MV-4-11 (cell line): Measurements from ENCODE around the gene TNKS1BP1.
A peak's percentile ranks its signal among the peaks of the same experiment; 100 is the strongest.
"Not testable (repeated sequence)": the region's sequence is repeated elsewhere in the genome, so short reads cannot be mapped to it uniquely, and the experiment has no call there.

Experiments
- DNase-seq: peaks from one replicate; lab custom pipeline; 2025; lab: John Stamatoyannopoulos, UW

TNKS1BP1 gene

DNA sequence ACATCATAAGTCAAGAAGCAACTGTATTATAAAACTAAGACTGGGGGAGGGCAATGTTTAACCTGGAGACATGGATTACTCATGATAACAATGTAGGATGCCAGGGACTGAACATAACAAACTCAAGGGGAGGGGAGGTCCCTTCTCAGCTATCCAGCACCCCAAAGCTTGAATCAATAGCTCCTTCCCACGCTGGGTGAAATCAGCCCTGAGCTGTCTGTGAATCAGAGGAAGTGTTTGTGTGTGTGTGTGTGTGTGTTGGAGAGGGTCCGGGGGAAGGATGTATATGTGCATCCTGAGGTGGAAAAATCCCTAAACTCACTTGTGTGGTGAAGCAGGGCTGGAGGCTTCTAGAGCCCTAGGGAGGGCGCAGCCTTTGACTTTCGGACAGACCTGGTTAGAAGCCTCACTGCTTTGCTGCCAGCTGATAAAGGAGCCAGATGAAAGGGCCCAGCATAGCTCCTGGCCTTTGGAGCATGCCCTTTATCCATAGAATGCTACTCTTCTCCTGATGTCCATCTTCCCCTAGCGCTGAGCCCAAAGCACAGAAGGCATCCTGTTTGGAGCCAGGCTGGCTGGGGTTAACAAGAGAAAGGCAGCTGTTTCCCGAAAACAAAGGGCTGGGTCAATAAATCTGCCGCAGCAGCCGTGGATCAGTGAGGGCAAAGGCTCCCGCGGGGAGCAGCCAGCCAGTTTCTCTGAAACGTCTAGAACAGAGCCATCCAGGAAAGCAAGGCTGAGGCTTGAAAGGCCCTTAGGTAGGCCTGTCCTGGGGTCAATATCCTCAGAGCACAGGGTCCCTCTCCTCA lies 35.8 kb downstream of the TNKS1BP1 start:
- no peak for DNase-seq

DNA sequence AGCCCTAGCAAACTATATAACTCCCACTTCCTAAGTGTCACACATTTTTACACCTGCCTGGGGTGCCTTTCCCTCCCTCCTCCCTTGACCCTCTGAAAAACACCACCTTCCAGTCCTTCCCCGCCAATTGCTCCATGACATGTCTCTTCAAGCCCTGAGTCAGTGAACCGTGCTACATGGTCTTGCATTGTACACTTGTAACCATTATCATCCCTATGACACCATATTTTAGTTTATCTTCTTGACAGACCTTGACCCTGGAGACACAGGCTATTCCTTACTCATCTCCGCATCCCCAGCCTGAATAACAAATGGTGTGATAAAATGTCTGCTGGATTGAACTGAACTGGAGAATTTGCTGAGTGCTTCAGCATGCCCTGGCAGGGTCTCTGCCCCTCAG lies 36.9 kb downstream of the TNKS1BP1 start:
- DNase-seq = no peak

DNA sequence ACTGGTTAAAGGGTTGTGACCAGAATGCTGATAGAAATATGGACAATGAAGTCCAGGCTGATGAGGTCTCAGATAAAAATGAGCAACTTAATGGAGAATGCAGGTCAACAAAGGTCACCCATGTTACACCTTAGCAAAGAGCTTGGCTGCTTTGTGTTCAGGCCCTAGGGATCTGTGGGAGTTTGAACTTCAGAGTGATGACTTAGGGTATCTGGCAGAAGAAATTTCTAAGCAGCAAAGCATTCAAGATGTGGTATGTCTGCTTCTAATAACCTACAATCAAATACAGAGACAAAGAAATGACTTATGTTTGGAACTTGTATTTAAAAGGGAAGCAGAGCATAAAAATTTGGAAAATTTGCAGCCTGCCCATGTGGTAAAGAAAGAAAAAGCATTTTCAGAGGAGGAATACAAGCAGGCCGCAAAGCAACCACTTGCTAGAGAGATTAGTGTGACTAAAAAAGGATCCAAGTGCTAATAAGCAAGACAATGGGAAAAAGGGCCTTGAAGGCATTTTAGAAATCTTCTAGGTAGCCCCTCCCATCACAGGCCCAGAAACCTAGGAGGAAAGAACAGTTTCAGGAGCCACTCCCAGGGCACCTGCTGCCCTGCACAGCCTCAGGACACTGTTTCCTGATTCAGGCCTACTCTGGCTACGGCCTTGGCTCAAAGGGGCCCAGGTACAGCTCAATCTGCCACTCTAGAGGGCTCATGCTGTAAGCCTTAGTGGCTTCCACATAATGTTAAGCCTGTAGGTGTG lies 41.3 kb downstream of the TNKS1BP1 start:
- DNase-seq = no peak

DNA sequence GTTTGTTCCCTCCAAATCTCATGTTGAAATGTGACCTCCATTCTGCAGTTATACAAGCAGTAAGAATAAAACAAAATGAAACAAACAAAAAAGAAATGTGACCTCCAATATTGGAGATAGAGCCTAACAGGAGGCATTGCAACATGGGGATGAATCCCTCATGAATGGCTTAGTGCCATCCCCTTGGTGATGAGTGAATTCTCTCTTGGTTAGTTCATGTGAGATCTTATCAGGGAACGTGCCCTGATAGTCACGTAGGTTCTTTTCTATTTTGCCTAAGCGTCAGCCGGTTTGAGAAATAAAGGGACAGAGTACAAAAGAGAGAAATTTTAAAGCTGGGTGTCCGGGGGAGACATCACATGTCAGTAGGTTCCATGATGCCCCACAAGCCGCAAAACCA lies 43.2 kb downstream of the TNKS1BP1 start:
- DNase-seq = not testable (repeated sequence)

DNA sequence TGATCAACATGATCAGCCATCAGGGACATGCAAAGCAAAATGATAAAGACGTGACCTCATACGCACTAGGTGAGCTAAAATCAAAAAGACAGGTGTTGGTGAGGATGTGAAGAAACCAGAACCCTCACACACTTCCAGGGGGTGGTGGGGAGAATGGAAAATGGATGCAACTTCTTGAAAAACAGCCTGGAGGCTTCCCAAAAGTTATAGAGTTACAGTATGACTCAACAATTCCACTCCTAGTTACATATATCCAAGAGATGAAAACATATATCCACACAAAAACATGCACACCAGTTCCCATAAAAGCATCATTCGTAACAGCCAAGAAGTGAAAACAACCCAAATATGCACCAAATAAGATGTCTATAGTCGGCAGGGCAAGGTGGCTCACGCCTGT lies 45.6 kb downstream of the TNKS1BP1 start:
- no peak for DNase-seq

DNA sequence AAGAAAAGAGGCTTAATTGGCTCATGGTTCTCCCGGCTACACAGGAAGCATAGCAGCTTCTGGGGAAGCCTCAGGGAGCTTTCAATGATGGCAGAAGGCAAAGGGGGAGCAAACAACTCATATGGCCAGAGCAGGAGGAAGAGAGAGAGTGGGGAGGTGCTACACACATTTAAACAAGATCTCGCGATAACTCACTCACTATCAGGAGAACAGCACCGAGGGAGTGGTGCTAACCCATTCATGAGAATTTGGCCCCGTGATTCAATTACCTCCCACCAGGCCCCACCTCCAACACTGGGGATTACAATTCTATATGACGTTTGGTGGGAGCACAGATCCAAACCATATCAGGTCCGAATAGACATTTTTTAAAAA lies 46.0 kb downstream of the TNKS1BP1 start:
- no peak for DNase-seq

DNA sequence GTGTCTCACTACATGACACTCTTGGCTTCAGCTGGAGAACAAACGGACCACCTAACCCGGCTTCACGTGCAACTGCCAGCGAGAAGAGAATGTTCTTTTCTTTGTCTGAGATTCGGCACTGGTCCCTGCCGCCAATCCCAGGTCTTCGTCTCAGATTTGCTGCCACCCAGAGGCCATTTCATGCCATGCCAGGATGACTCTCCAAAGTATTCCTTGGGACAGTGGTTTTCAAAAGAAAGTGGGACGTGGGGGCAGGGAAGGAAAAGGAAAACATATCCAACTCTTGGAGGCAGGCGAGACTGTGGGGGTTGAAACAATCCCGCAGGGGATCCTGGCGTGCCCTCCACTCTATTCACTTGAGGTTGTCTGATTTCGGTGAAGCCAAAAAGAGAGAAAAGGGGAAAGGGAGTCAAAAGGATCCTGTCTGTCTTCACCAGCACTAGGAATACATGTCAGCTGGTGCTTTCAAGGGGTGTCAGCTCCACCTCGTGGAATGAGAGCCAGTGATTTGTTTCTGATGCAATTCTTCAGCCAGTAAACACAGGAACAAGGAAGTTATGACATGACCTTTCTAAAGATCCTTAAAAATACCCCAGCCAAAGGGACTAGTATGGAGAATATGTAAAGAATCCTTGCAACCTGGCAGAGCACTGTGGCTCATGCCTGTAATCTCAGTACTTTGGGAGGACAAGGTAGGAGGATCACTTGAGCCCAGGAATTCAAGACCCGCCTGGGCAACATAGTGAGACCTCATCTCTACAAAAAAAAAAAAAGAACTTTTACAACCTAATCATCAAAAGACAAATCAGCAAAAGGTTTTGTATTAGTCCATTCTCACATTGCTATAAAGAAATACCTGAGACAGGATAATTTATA lies 46.7 kb downstream of the TNKS1BP1 start:
- DNase-seq = peak; percentile 7

DNA sequence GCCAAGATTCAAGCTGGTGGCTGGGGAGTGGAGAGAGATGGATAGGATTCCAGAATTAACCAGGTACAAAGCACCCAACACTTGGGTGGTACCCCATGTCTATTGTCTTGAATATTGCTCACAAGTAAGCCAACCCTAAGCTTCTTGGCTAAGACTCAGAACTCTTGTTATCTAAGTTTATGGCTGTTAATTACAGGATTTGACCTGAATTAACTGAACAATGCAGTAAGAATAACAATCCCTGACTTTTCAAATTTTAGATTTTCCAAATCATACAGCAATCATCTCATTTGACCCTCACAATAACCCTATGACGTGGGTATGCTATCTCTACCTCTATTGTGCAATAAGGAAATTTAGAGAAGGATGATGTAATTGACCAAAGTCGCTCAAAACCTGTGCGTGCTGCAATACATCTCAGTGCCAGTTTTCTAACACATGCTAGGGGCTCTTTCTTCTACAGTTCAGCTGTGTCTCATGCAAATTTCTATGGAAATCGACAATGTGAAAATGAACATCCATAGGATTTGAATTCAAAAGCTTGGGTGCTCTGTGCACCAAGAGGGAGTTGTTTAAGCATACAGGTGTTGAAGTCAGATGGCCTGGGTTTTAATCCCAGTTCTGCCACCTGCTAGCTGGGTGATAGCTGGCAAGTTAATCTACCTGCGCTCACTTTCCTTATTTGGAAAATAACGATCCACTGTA lies 47.6 kb downstream of the TNKS1BP1 start:
- peak; percentile 73 for DNase-seq

DNA sequence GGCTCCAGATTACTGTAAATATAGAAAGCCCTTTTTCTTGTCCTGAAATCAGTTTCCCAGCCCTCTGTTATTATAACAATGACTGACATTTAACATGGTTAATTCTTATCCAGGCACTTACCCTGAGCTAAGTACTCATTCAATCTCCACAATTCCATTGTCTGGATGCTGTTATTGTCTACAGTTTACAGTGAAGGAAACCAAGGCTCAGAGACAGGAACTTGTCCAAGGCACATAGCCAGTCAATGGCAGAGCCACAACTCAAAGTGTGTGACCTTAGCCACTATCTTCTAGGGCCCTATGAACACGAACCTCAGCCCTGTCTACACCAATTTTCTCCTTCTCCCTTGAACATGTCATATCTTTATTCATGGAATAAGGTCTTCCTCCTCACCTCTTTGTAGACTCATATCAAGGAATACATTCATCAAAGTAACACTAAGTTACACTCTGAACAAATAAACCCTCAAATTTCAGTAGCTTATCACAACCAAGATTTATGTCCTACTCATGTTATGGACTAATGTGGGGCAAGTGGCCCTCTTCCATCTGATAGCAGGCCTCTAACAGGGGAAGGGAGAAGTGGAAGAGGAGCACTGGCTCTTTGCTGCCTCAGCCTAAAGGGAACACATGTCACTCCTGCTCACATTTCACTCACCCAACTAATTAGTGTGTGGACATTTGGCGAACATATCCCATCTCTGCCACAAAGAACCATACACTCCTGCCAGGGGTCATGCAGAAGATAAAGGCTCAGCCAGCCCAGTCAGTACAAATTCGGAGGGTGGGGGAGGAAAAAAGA lies 48.4 kb downstream of the TNKS1BP1 start:
- no peak for DNase-seq

DNA sequence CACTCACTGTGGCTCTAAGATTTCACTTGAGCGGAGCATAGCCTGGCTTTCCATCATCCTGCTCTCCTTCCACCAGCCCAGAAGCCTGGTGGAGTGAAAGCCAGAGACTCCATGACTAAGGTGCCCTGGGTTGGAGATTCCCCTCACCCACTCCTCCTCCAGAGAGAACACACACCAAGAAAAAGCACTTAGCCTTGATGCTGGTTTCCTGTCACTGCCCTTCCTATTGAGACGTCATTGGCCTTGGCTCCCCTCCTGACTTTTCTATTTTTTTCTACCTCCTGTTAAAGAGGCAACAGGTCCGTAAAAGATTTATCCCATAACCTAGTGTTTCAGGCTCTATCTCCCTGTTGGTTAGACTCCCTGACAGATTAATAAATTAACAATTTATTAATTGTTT lies 49.2 kb downstream of the TNKS1BP1 start:
- DNase-seq = no peak

DNA sequence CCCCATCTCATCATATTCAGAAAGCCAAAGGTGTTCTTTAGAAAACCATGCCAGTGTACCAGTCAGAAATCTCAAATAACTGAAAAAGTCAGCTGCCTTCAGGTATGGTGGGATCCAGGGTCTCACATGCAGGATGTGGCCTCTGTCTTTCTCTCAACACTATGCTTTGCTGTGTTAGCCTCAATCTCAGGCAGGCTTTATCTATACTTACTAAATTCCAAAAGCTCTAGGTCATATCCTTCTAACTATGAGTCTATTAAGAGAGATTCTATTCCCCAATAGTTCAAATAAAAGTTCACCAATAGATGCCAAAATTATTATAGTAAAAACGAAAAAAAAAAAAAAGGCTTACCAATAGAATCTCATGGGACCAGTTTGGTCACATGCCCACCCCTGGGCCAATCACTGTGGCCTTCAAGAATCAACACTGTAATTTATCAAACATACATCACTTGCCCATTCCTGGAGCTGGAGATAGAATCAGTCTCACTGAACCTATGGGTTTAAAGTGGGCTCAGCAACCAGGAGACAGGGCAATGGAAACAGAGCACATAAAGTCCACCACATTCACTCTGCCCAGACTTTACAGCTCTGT lies 49.8 kb downstream of the TNKS1BP1 start:
- DNase-seq = no peak

DNA sequence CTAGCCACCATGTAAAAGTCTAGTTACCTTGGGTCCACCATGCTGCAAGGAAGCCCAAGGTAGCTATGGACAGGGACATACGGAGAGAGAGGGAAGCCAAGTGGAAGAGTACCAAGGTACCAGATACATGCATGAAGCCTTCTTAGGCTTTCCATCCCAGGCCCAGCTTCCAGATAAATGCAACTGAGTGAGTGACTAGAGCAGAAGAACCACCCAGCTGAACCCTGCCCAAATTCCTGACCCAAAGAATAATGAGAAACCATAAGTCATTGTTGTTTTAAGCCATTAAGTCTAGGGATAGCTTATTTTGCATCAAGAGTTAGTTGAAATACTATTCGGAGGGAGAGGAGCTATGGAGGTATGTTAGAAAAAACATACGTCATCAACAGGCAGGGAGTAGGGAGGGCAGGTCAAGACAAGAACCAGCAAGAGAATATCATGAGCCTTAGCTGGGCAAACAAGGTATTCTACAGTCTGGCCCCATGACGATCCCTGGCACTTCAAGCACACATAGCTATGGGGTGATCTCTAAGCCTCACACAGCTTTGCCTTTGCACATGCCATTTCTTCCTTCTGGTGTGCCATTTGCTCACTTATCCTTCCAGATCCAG lies 51.2 kb downstream of the TNKS1BP1 start:
- DNase-seq = no peak

DNA sequence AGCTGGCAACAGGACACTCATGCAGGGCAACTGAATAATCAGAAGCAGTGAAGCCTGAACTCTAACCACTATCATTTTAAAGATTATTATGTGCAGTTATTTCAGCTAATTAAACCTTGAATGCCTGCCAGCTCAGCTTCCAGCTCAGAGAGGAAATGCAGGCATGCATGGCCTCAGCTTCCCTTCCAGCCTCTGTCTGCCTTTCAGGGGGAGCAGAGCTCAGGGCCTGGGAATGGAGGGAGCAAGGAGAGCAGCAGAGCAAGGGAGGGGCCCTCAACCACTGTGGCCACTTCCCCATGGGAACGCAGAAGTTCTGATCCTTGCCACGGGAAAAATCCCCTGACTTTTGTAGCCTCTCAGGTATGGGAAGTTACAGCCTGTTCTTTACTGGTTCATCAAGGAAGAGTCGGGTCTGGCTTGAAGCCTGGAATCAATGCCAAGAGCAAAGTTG lies 55.2 kb downstream of the TNKS1BP1 start:
- DNase-seq = no peak

DNA sequence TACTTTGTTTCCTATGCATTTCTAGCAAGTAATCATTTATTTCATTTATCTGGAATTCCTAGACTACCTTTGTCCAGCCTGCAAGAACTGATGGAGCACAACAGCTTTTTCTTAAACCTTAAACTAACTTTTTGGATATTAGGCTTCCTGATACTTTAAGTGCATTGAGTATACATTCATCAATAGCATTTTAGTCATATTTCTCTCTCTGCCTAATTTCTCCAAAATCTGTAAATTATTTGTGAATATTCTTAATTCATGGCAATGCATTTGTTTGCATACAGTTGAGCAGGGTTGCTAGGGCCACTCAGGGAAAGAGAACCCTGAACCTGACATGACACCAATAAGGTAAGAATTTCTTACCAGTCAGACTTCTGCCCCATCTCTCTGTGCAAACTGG lies 58.6 kb downstream of the TNKS1BP1 start:
- no peak for DNase-seq

DNA sequence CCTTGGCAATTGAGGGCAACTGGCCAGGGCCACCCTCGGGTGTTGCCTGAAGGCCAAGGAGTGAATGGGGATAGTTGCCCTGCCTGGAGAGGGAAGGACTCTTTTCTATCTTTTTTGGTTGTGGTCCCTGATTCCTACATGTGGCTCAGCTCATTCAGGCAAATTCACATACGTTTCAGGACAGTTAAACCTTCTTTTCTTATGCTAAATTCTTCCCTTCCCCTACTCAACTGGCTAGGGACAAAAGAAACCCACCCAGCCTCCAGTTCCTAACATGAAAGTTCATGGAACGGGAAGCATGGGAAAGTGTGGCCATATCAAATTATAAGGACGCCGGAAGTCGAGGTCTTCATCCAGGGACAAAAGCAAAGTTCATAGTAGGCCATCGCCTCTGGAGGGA lies 61.4 kb downstream of the TNKS1BP1 start:
- DNase-seq = no peak

DNA sequence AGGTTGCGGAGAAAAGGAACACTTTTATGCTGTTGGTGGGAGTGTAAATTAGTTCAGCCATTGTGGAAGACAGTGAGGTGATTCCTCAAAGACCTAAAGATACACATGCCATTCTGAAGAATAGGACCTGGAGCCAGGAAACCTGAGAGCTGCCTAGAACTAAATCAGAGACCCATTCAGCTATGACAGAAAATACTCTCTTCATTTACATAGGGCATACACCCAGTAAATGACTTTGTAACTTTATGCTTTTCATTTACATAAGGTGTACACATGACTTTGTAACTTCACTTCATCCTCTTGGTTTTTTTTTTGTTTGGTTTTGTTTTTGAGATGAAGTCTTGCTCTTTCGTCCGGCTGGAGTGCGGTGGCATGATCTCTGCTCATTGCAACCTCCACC lies 62.6 kb downstream of the TNKS1BP1 start:
- DNase-seq = no peak

DNA sequence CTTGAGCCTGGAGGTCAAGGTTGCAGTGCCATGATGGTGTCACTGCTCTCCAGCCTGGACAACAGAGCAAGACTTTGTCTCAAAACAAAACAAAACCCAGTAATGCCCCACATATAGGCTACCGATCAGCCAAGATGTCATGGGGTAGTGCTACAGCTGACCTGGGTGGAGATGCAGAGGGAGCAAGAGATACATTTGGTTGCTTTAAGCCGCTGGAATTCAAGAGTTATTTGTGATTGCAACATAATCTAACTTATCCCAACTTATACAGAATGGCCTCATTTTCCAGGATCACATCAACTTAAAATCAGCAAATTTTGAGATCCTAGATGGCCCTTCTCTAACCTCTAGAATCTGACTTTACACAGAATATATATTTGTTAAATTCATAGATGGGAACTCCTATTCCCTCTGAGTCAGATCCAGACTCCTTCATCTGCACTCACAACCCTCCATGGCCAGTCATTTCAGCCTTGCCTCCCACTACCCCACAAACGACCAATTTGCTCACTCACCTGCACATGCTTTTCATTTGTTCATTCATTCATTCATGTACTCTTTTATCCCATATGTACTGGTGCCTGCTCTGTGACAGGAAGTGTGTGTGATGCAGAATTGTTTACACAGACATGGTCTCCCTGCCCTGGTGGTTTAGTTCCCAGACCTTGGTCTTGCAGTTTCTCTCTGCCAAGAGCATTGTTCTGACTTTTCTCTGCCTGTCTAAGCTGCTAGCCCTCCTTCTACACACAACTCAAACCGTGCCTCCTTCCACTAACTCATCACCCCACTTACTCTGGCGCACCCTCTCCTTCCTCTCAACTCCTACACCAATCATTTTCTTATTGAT lies 63.6 kb downstream of the TNKS1BP1 start:
- no peak for DNase-seq

DNA sequence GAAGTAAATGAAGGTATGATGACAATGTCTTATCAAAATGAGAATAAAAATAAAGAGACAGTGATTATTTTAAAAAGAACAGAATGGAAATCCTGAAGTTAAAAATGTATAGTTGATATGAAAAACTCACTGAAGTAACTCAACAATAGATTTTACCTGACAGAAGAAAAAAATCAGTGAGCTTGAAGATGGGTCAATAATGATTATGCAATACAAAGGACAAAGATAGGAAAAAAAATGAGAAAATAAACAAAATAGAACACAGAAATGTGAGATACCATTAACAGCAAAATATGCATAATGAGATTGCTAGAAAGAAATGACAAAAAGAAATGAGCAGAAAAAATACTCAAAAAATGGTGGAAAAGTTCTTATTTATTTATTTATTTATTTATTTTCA lies 68.6 kb downstream of the TNKS1BP1 start:
- DNase-seq = no peak

DNA sequence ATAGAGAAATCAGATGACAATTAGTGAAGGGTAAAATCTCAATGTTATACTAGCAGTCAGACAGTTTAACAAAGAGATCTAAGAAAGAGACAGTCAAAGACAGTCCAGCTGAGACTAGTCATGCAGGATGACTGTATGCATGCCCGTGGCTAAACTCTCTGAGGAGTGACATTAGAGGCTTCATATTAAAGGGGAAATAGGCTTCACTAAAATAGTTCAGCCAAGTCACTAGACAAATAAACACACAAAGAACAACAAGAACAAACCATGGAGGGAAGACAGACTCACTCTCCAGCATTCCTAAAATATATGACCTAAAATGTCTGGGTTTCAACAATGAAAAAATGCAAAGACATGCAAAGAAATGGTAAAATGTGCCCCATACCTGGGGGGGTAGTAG lies 69.1 kb downstream of the TNKS1BP1 start:
- no peak for DNase-seq
